Activated CD4-positive, alpha-beta T cell treated with anti-CD3 and anti-CD28 coated beads, Interleukin-2, Interleukin-6, amounts not matched to agents 100 ng/mL and 50 ng/mL, durations not matched to agents 16 hours and 8 hours (primary cell): ENCODE results near the gene SCN3B.

Experiments used
- DNase-seq: peaks from one replicate; pipeline ENCODE4 v3.0.0-alpha.2; 2020

The SCN3B gene, protein sequence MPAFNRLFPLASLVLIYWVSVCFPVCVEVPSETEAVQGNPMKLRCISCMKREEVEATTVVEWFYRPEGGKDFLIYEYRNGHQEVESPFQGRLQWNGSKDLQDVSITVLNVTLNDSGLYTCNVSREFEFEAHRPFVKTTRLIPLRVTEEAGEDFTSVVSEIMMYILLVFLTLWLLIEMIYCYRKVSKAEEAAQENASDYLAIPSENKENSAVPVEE

DNA sequence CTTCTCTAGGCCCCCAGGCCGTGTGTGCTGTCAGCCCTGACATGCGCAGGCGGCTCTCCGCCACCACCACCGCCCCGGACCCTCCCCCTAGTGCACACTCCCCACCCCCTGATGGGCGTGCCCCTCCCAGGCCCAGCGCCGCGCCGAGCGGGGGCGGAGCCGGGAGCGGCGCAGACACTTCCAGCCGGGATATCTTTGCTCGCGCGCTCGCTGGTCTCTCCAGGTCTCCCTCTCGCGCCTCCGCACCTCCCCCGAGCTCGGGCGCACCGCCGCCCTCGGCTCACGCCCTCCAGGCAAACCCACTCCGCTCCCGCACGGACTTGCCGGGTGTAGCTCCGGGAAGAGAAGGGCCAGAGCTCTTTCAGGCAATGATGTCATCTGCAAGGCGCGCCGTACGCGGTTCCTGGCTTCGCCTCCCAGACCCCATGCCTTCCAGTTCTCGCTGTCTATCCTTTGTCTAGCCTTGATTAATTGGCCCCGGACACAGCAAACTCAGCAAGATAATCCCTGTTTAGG lies at the start of gene SCN3B:
SCN3B (minus strand) TSS at position 59 of the 516 bp plus-strand sequence. CDS start 823 bp downstream, outside the sequence.
- DNase-seq = peak; percentile 66

DNA sequence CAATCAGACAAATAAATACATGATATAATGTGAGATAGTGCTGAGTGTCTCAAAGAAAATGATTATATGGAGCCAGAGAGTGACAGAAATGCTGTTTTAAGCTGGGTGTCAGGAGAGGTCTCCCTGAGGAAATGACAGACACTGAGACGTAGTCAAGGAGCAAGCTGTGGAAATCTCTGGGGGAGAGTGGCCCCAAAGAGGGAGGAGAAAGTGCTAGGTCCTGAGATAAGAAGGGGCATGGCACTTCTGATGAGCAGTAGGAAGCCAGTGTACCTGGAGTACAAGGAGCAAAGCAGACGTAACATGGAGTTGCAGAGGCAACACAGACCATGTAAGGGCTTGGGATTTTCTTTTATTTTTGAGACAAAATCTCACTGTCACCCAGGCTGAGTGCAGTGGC lies 48.3 kb upstream of the SCN3B start:
- no peak for DNase-seq

DNA sequence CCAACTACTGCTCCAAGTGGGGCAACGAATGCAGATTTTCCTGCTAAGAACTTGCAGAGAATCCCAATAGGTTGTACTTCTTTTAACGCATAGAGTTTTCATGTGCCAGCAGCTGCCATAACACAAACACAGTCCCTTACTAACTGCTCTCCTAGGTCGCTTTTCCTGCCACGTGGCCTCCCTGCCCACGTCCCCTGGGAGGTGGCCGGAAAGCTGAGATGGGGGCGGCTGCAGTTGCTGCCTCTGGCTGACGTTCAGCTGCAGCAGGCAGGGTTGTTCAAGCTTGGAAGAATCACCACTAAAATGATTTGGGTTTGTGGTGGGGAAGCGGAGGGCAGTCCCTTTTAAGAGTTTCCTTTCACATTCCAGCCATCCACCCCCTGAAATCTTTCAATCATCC lies 47.7 kb upstream of the SCN3B start:
- DNase-seq = no peak

DNA sequence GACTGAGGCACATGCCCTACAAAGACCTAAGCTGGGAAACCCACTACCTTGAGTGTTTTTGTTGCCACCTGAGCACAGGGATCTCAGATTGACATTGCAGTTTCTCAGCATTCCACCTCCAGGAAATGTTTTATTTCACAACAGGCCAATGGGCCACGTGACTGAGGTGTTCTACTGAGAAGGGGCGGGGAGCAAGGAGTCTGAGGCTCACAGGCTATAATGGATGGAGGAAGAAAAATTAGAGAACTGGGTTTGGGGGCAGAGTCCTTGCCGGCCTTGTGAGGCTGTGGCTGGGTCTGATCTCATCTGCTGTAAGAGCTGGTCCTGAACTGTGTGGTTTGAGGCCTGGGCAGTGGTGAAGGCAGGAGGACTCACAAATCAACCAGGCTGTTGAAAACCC lies 46.3 kb upstream of the SCN3B start:
- no peak for DNase-seq

DNA sequence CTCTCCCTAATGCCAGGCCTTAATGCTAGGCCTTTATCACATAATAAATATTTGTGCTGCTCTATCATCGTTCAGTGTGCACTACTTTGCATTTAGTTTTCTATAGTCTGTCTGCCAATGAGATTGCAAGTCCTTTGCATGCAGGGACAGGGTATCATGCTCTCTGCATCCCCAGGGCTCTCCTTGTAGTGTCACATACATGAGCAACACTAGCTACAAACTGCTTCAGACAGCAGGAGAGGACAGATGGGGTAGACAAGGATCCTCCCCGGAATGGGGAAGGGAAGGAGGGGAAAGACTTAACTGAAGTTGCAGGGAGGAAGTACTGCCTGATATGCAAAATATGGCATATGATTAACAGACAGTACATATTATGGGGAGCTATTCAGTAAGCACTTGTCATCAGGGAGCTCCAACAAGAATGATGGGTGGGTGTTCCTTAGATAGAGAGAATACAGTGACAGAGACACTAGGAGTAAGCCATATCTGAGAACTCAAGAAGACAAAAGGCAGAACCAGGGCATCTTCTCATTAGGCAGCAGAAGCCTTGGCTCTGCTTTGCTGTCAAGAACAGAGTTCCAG lies 44.2 kb upstream of the SCN3B start:
- DNase-seq = no peak

DNA sequence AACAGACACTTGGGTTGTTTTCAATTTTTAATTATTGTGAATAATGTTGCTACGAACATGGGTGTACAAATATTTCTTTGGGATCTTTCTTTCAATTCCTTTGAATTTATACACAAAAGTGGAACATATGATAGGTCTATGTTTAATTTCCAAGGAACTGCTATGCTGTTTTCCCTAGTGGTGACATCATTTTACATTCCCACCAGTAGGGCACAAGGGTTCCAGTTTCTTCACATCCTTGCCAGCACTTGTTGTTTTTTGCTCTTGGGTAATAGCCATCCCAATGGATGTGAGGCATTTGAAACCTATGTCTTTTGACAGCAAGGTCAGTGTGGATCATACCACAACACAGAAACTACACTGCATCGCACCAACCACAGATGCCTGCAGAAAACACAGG lies 41.8 kb upstream of the SCN3B start:
- DNase-seq = no peak

DNA sequence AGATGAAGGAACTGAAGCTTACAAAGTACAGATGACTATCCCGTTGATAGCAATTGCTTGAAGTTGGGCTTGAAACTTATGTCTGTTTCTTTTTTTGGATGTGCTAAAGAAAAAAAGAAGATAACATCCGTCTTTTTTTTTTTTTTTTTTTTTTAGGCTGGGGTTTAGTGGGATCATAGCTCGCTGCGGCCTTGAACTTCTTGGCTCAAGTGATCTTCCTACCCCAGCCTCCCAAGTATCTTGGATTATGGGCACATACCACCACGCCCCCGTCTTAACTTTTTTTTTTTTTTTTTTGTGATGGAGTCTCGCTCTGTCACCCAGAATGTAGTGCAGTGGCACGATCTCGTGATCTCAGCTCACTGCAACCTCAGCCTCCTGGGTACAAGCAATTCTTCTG lies 40.8 kb upstream of the SCN3B start:
- DNase-seq = no peak

DNA sequence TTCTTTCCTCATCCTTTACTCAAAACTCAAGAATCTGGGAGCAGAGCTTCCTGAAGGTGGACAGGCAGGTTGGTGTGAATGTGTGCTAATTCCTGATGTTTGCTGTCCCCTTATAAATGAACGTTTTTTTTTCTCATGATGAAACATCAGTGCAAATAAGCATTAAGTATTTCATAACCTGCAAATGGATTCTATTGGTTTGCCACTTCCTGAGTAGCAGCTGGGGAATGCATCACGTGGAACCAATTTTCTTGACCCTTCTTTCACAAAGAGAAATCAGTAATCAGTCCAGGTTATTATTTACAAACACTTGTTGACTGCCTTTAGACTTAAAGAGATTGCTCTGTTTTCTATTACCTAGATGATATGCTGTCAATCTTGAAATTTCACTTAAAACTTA lies 40.1 kb upstream of the SCN3B start:
- no peak for DNase-seq

DNA sequence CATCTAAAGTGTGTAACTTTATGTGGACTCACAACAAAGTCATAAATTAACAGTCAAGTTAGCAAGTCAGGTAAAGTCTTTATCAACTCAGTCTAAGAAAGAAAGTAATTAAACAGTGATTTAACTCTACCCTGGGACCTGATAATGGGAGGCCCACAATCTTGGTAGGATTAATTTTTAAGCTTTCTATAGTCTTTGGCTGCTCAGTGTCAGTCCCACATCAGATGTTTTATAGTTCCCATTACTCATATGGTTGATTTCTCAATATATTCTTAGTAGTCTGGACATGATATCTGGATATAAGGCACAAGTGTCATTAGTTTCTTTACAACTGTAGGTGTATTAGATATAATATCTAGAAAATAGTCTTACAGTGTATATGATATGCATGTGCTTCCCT lies 38.5 kb upstream of the SCN3B start:
- no peak for DNase-seq

DNA sequence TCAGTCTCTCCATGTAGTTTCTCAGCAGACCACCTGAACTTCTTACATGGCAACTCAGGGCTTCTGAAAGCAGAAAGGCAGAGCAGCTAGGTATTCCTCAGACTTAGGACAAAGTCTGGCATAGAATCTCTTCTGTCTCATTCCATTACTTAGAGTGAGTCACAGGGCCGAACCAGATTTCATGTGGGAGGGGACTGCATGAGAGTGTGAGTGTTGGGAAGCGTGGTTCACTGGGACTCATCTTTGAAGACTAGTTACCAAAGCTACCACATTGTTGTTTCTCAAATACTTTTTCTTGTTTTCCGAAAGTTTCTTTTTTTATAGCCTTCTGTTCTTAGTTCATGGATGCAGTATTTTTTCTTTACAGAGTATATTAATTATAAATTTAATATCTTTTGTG lies 36.1 kb upstream of the SCN3B start:
- no peak for DNase-seq

DNA sequence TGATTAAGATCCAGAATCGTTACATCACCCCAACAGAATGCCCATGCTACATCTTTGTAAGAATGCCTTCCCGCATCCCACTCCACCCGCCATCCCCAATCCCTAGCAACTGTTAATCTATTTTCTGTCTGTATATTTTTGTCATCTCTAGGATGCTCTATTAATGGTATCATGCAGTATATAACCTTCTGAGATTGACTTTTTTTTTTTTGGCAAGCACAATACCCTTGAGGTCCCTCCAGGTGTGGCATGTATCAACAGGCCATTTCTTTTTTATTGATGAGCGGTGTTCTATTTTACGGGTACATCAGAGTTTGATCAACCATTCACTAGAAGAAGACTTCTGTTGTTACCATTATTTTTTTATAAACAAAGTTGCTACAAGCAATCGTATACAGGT lies 30.2 kb upstream of the SCN3B start:
- no peak for DNase-seq

DNA sequence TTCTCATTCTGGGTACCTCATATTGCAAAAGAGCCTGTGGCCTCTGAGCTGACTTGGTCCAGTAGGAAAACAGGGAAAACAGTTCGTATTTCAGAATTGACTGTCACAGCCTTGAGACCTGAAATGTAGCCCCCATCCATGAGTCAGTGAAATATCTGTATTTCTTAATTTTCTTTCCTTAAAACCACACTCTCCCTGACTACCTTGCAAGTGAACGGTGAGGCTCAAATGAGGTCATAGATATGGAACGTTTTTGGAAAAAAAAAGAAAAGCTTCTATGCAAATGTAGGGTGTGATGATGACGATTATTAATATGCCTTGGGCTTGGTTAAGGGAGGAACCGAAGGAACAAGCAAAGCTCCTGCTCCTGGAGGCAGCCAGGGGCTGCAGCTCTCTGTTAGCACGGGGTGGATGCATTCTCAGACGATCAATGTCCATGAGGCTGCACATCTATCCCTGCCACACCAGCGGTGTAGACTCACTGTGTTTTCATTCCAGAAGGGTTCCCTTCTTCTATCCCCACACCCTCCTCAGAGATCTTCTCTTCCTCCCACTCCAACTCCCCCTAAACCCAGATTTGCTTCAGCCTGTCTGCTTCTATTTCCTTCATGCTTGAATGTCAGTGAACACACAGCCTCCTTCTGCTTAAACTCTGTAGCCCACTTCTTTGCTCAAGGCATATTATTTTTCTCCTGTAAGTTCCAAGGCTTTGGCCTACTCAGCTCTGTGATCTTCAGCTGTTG lies 29.2 kb upstream of the SCN3B start:
- DNase-seq = no peak

DNA sequence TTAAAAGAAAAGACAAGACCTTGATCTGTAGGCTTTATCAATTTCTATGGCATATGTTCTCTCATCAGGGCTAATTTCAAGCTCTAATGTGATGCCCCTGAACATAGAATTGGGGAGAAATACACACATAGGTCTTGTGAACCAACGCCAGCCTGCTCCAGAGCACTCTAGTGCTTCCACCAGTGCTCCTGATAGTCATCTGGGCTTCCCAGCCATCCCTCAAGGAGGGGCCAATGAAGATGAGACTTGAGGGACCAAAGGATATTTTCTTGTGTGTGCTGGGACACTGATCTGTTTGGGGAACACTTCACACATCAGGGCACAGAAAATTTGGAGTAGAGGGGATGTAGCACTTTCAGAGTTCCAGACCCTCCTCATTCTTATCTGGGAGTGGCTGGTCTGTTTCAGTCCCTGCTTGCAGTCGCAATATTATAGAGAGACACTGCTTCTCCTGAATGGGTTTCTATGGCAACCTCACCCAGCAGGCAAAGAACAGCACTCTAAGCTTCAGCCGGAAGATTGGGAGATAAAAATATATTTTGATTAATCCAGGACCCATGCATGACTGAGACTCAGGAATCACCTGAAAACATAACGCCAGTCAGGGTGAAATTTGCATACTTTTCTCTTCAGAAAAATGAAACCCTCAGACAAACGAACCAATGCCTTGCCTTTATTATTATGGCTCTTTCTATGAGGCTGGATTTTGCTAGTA lies 28.4 kb upstream of the SCN3B start:
- no peak for DNase-seq

DNA sequence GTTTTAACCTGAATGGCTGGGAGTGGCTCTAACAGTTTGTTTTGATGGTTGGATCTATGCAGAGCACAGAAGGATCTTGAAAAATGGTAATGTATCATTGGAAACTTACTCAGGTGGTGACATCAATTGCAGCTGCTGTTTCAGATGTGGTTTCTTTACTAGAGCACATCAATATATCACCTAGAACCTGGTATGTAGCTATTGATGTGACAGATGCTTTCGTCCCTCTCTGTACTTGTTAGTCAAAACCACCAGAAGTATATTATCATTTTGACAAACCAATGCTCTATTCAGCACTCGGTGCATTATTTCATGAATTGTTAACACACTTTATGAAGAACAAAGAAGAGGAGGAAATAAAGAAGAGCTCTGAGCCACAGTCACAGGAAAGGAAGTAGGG lies 26.6 kb upstream of the SCN3B start:
- DNase-seq = no peak

DNA sequence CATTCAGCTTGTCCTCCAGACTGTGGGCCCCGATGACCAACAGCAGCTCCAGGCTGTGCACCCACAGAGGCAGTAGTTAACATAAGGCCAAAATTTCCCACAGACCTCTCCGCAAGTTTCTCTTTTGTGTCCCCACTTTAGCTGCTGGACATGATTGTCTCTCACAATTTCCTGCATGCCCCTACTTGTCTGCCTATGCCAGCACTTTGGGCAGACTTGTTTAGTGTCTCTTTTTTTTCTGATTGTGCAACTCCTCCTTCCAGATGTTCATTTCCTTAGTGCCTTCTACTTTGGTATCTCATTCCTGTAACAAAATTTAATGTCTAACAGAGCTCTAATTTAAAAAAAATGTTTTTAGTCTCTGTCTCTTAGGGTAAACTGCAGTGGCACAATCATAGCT lies 23.8 kb upstream of the SCN3B start:
- no peak for DNase-seq

DNA sequence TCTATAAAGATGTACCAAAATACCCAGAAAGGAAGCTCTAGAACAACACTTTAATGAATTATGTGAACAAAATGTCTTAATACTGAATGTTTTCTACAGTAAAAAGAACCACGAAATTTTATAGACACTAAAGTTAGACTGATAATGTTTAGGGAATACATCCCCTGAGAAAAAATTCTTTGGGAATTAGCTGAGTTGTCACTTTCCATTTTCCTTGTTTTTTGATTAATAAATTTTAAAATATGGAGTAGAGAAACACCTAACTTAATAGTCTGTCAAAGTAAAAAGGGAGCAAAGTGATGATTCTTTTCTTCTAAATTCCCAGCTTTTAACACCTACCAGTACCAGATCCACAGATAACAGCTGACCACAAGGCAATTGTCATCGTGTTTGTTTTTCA lies 23.1 kb upstream of the SCN3B start:
- DNase-seq = no peak

DNA sequence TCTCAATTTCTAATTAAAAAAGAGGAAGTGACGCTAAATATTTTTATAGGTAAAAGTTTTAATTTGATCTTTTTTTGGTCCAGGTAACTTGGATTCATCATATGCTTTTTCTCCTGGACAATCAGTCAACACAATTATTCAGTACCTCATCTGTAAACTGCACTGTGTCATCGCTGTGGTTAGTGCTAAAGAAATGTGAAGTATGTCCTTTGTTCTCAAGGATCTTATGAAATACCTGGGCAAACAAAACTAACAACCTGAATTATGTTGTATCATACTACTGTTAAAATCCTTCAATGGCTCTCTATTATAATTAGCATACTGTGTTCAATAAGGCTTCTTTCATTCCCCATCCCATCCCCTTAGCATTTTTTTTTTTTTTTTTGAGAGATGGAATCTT lies 19.9 kb upstream of the SCN3B start:
- no peak for DNase-seq

DNA sequence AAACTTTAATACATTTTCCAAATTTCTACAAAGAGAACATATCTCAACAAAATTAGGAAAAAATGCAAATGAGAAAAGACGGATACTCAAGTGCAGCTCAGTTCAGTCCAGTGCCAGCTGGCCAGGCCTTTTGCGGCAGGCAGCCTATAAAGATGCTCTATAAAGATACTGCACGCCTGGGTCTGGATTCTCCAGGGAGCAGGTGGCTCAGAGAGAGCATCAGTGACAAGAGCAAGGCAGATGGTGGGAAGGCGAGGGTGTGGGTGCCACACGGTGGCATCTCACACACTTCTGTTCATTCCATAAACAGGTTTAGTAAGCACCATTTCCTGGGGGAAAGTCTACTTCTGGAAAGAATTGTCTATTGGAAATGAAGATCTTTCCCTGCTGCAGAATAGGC lies 18.1 kb upstream of the SCN3B start:
- DNase-seq = no peak

DNA sequence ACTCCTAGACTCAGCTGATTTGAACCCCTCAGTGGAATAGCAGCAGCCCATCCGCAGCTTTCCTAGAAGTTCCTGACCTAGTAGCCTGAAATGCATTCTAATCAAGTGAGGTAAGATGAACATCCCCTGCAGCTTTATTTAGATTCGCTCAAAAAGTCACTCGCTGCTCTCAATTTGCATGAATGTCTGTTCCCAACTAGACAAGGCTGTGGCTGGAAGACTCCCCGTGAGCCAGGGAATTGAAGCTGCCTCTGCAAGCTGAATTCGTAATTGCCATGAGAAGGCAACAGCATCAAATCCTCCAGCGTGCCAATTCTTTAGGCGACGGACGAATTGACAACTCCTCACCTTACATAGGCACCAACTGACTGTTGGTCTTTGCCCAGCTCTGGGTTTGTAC lies 17.1 kb upstream of the SCN3B start:
- no peak for DNase-seq

DNA sequence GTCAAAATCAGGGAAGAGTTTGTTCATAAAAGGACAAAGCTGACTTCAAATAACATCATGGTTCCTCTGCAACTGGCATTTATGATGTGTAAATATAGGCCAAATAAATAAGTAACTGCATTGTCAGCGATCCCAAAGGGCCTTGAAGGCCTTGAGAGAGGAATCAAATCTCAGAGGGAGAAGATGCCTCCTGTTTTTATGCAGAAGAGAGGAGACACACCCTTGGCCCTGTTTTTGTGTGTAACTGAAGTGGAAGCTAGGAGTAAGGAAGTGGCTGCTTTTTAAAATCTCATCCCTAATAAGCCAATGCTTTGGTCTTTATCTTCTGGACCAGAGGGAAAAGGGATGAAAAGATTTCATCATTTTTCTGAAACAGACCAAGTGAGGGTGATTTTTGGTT lies 15.7 kb upstream of the SCN3B start:
- DNase-seq = no peak

DNA sequence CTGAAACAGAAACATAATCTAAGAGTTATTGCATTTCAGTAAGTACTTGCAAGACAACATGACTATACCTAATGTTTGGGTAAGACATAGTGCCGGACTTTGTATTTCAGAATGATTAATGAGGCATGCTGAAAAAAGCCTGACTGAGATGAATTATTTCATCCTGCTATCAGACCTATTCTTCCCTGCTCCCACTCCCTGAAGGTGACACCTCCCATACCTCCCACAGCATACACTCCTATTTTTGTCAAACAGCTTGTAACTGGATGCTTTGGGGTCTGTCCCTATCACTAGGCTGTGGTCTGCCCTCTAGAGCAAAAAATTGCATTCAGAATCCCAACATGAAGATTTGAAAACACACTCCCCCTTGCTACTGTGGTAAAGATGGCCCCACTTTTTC lies 10.9 kb upstream of the SCN3B start:
- DNase-seq = no peak

DNA sequence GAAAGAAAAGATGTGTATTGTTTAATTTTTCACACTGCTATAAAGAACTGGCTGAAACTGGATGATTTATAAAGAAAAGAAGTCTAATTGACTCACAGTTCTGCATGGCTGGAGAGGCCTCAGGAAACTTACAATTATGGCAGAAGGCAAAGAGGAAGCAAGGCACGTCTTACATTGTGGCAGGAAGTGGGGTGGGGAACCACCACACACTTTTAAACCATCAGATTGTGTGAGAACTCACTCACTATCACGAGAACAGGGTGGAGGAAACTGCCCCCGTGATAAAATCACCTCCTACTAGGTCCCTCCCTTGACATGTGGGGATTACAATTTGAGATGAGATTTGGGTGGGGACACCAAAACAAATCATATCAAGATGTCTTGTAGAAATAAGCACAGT lies 5.5 kb upstream of the SCN3B start:
- DNase-seq = peak; percentile 33

DNA sequence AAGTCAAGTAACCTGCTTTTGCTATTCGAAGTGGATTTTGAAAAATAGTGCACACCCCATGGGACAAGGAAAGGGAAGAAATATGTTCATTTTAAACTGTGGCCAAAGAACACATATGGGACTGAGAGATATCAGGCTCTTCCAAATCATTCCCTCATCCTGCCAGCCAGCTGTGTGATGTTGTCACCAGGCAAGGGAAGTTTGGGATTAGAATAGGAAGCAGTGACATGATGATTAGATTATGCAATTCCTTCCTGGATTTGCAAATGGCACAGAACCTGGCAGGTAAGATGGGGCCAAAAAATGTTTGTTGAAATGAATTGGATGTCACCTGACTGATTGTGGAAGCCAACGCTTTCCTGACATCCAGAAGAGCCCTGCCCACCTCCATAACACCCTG lies 4.9 kb upstream of the SCN3B start:
- no peak for DNase-seq
